UCSD-AML1 (cell line): ENCODE results near the gene PPP5C.
"Not testable (repeated sequence)": the region's sequence is repeated elsewhere in the genome, so short reads cannot be mapped to it uniquely, and the experiment has no call there.

Experiments
- DNase-seq: peaks from one replicate; lab custom pipeline; 2025; ENCODE audit not compliant: unreplicated experiment; lab: John Stamatoyannopoulos, UW

PPP5C gene

DNA sequence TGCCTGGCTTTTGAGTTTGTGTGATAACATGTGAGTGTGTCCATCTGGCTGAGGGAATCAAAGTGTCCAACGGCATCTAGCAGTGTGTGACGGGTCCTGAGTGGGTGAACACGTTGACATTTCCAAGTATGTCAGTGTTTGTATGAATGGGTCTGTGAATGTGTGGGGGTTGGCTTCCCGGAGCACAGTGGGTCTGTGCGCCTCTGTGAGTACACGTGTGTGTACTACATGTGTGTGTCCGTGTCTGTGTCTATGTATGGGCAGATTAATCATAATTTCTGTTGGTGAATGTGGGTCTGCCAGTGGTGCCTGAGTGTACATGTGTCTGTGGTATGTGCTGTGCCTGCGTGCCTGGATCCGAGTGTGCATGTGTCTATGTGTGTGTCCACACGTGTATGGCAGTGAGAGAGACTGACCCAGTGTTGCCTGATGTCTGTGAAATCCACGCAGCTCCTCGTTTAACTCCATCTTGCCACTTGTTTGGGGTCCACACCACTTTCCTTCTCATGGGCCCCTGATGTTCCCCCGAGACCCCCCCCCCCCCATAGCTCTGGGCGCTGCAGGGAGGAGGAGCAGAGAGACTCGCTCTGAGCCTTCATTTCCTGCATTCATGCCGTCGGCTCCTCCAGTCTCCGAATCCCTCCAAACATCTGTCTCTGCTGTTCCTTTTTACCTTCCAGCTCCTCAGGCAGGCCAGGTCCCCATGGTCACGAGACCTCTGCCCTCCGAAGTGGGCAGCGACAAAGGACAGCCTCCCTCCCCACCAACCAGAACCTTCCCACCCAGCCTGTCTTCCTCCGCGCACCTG is 61.2 kb downstream of the PPP5C start:
- DNase-seq: no peak

DNA sequence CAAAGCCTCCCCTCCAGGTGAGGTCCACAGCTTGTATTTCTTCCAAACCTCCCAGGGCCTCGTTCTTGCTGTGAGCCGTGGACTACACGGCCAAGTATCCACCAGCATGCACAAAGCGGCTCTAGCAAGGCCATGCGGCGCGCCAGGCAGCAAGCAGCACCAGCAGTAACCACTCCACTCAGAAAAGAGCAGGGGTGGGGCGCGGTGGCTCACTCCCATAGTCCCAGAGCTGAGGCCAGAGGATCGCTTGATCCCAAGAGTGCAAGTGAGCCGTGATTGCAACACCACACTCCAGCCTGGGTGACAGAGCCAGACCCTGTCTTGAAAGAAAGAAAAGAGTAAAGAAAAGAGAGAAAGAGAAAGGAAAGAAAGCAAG is 61.8 kb downstream of the PPP5C start:
- DNase-seq: no peak

DNA sequence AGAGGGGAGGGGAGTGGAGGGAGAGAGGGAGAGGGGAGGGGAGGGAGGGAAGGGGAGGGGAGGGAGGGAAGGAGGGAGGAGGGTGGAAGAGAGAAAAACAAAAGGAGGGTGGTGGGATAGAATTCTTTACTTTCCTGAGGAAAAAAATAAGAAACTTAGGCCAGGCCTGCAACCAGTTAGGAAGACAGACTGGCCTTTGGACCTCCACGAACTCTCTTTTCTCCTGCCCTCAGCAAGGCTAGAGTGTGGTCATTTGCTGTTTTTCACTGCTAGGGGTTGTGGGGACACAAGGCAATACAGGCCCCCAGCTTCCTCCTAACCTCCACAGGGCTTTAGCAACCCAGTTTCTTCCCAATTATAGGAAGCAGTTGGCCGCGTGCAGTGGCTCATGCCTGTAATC is 62.3 kb downstream of the PPP5C start:
- no peak for DNase-seq

GRCh38 chr19:46410205-46411087 is 63.6 kb downstream of the PPP5C start:
- DNase-seq: no peak

- no peak for DNase-seq
These were observed 64.4 kb downstream of the PPP5C start for GRCh38 chr19:46411088-46411924.

GRCh38 chr19:46411925-46412649 is 65.2 kb downstream of the PPP5C start:
- DNase-seq: no peak

DNA sequence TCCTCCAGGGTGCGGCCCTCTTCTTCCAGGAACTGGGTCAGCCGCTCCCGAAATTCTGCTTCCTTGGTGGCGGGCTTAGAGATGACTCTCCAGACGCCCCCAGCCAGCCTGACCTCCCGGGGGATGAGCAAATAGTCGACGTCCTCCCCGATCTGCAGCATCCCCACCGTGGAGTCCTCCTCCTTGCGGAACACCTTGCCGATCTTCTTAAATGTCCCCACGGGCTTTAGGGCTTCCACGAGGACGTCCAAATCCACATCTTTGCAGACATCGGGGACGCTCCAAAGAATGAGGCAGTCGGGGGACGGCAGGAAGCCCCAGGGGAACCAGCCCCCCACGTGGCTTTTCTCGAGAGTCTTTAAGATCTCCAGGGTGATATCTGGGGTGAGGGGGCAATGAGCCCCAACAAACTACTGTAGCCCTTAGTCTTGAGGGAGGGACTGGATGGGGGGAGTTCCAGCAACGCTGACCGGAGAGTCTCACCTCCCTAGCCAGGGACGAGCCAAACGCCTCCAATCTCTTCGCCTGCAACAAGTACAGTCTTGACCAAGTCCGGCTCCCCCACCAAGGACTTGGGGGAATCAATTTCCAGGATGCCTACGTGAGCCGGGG is 65.9 kb downstream of the PPP5C start:
- no peak for DNase-seq

GRCh38 chr19:46413262-46414031 is 66.6 kb downstream of the PPP5C start, which contains the start of gene CCDC8:
TSS of gene CCDC8 (minus strand) at chr19:46413564. CDS start at chr19:46412810, 754 bp downstream.
- no peak for DNase-seq

- not testable (repeated sequence) for DNase-seq
These were observed 68.0 kb downstream of the PPP5C start for GRCh38 chr19:46414899-46415298.

DNA sequence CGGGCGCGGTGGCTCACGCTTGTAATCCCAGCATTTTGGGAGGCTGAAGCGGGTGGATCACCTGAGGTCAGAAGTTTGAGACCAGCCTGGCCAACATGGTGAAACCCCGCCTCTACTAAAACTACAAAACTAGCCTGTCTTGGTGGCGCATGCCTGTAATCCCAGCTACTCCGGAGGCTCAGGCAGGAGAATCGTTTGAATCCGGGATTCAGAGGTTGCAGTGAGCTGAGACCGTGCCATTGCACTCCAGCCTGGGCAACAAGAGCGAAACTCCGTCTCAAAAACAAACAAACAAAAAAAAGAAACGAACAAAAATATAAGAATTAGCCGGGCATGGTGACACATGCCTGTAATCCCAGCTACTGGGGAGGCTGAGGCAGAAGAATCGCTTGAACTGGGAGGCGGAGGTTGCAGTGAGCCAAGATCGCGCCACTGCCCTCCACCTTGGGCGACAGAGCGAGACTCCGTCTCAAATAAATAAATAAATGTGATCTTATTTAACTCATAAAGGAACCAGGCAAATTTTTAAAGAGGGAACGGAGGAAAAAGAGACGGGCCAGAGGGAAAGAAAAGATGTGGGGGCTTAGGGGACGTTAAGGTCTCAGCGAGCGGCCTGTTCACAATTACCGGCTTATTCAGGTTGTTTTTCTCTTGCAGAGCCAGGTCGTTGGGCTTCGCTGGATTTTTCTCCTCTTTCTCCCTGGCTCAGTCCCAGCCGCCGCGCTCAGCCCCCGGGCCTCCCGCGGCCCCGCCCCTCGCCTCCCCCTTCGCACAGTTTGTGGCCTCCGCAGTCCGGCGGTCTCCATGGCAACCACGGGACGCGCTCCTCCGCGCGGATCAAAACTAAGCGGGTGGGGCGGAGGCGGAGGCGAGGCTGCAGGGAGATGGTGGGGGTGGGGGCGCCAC is 69.2 kb downstream of the PPP5C start:
- DNase-seq: not testable (repeated sequence)

GRCh38 chr19:46420056-46420455 is 73.2 kb downstream of the PPP5C start:
- DNase-seq: no peak

- DNase-seq: no peak
These were observed 75.5 kb downstream of the PPP5C start for GRCh38 chr19:46422344-46422743.

- DNase-seq: no peak
These were observed 76.3 kb downstream of the PPP5C start for GRCh38 chr19:46423188-46423587.

DNA sequence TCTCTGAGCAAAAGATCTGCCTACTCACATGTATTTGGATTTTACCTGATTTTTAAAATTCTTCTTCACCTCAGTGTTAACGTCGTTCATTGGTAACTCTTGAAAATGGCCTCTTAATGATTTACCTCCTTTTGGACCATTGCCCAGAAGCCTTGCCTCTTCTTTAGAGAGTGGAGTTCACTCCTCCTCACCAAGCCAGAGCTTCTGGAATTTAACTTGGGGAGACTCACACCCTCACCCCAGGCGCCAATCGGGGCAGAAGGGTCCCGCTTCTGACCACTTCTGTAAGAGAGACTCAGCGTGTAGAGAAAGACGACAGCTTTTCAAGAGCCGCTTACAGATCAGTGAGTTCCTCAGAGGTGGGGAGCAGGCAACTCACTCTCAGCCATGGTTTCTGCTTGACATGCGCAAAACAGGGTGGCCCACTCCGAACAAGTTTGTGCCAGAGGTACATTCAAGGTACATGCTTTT is 79.2 kb downstream of the PPP5C start:
- no peak for DNase-seq

- DNase-seq: no peak
These were observed 79.7 kb downstream of the PPP5C start for GRCh38 chr19:46426506-46427162.

- no peak for DNase-seq
These were observed 80.7 kb downstream of the PPP5C start for GRCh38 chr19:46427518-46428045.
